Measurements from ENCODE around the gene CRHR2.

- TF ChIP-seq CTCF (conservative IDR thresholded peaks at IDR 0.05) (no peak), ZFX (IDR thresholded peaks at IDR 0.05) (no peak)
These were observed 12.0 kb upstream of the CRHR2 start for GRCh38 chr7:30694218-30694745.

All from C4-2B (cell line).